ENCODE results near the gene PACRGL. TPM values are rescaled to one million over a fixed set of nuclear protein-coding genes. Genes with fewer than 3 reads are reported as not detected.

The PACRGL gene
- total and polyA plus RNA-seq, 2 donors (not counting 1 experiment from before 2014, with no cell fraction given), result 22.1 to 23.3 TPM

- Histone ChIP-seq H3K36me3 (ENCODE audit: control insufficient read depth, insufficient read depth, low read length) (no peaks in the 10 kb centered on the region), H3K4me1 (ENCODE audit: control insufficient read depth, extremely low read depth, insufficient read depth, low read length) (no peaks in the 10 kb centered on the region), H2AFZ (ENCODE audit: low read length) (no peak overlapping the region), H3K4me3 (replicated peaks in 1 of 4; ENCODE audit: control extremely low read depth in 1 of 4, insufficient read depth in 1 of 4, low read depth in 3 of 4, low read length in 4 of 4) (no peak overlapping the region), H3K27ac (ENCODE audit: insufficient read depth, low read length) (no peak overlapping the region), H3K4me2 (ENCODE audit: extremely low read depth, insufficient read depth, low read length) (no peak overlapping the region), H3K9me3 (ENCODE audit: control insufficient read depth, insufficient read depth, low read depth, low read length) (no peaks in the 10 kb centered on the region), H3K27me3 (ENCODE audit: control insufficient read depth, insufficient read depth, low read length) (no peaks in the 10 kb centered on the region), H4K20me1 (ENCODE audit: control insufficient read depth, extremely low read depth, insufficient read depth, low read length) (no peaks in the 10 kb centered on the region), H3K9ac (ENCODE audit: insufficient read depth, low read length) (no peak overlapping the region), H3K79me2 (ENCODE audit: control insufficient read depth, insufficient read depth, low read length) (no peaks in the 10 kb centered on the region)
- DNase-seq (ENCODE audit: low read depth in 2 of 2), result peak in 1 of 2 donors; percentile 32
- TF ChIP-seq EZH2 (IDR thresholded peaks at IDR 0.05; ENCODE audit: low read length, missing control alignments) (no peak), CTCF (conservative IDR thresholded peaks at IDR 0.05 in 1 of 2, IDR thresholded peaks at IDR 0.05 in 1 of 2; ENCODE audit: low read depth in 1 of 2, low read length in 2 of 2) (no peak)
Observed at GRCh38 chr4:20662851-20663250, 37.4 kb upstream of the PACRGL start.

GRCh38 chr4:20666012-20666860 lies 34.0 kb upstream of the PACRGL start:
- no peaks in the 10 kb centered on the region for H3K36me3 ChIP-seq (ENCODE audit: control insufficient read depth, insufficient read depth, low read length)
- no peak overlapping the region for H3K9ac ChIP-seq (ENCODE audit: insufficient read depth, low read length)
- H3K27me3 ChIP-seq (ENCODE audit: control insufficient read depth, insufficient read depth, low read length), result no peaks in the 10 kb centered on the region
- H3K4me2 ChIP-seq (ENCODE audit: extremely low read depth, insufficient read depth, low read length), result no peak overlapping the region
- no peak for DNase-seq (ENCODE audit: low read depth in 2 of 2)
- no peak for TF ChIP-seq CTCF (conservative IDR thresholded peaks at IDR 0.05 in 1 of 2, IDR thresholded peaks at IDR 0.05 in 1 of 2; ENCODE audit: low read depth in 1 of 2, low read length in 2 of 2)
- TF ChIP-seq EZH2 (IDR thresholded peaks at IDR 0.05; ENCODE audit: low read length, missing control alignments), result no peak
- no peak overlapping the region for H2AFZ ChIP-seq (ENCODE audit: low read length)
- no peaks in the 10 kb centered on the region for H4K20me1 ChIP-seq (ENCODE audit: control insufficient read depth, extremely low read depth, insufficient read depth, low read length)
- H3K9me3 ChIP-seq (ENCODE audit: control insufficient read depth, insufficient read depth, low read depth, low read length), result no peaks in the 10 kb centered on the region
- H3K27ac ChIP-seq (ENCODE audit: insufficient read depth, low read length), result no peak overlapping the region
- no peaks in the 10 kb centered on the region for H3K4me1 ChIP-seq (ENCODE audit: control insufficient read depth, extremely low read depth, insufficient read depth, low read length)
- no peaks in the 10 kb centered on the region for H3K79me2 ChIP-seq (ENCODE audit: control insufficient read depth, insufficient read depth, low read length)
- no peak overlapping the region for H3K4me3 ChIP-seq (replicated peaks in 1 of 4; ENCODE audit: control extremely low read depth in 1 of 4, insufficient read depth in 1 of 4, low read depth in 3 of 4, low read length in 4 of 4)

GRCh38 chr4:20672262-20672661 lies 28.0 kb upstream of the PACRGL start:
- no peak overlapping the region for H3K4me2 ChIP-seq (ENCODE audit: extremely low read depth, insufficient read depth, low read length)
- H3K9ac ChIP-seq (ENCODE audit: insufficient read depth, low read length), result no peak overlapping the region
- no peaks in the 10 kb centered on the region for H3K9me3 ChIP-seq (ENCODE audit: control insufficient read depth, insufficient read depth, low read depth, low read length)
- H4K20me1 ChIP-seq (ENCODE audit: control insufficient read depth, extremely low read depth, insufficient read depth, low read length), result no peaks in the 10 kb centered on the region
- H3K36me3 ChIP-seq (ENCODE audit: control insufficient read depth, insufficient read depth, low read length), result no peaks in the 10 kb centered on the region
- no peaks in the 10 kb centered on the region for H3K27me3 ChIP-seq (ENCODE audit: control insufficient read depth, insufficient read depth, low read length)
- no peaks in the 10 kb centered on the region for H3K79me2 ChIP-seq (ENCODE audit: control insufficient read depth, insufficient read depth, low read length)
- H3K27ac ChIP-seq (ENCODE audit: insufficient read depth, low read length), result no peak overlapping the region
- no peak overlapping the region for H2AFZ ChIP-seq (ENCODE audit: low read length)
- H3K4me1 ChIP-seq (ENCODE audit: control insufficient read depth, extremely low read depth, insufficient read depth, low read length), result no peaks in the 10 kb centered on the region
- no peak for TF ChIP-seq CTCF (conservative IDR thresholded peaks at IDR 0.05 in 1 of 2, IDR thresholded peaks at IDR 0.05 in 1 of 2; ENCODE audit: low read depth in 1 of 2, low read length in 2 of 2)
- no peak for TF ChIP-seq EZH2 (IDR thresholded peaks at IDR 0.05; ENCODE audit: low read length, missing control alignments)
- no peak for DNase-seq (ENCODE audit: low read depth in 2 of 2)
- no peak overlapping the region for H3K4me3 ChIP-seq (replicated peaks in 1 of 4; ENCODE audit: control extremely low read depth in 1 of 4, insufficient read depth in 1 of 4, low read depth in 3 of 4, low read length in 4 of 4)
